Central memory CD8-positive, alpha-beta T cell (primary cell): ENCODE data around the gene UBE2Q2.
"Not testable (repeated sequence)": the region's sequence is repeated elsewhere in the genome, so short reads cannot be mapped to it uniquely, and the experiment has no call there.

ENCODE experiments used
- ATAC-seq: fragments of 150-1000 bp; cut with Tn5 transposase; replicated peaks from 2 replicates; pipeline ENCODE4 v1.10.0; 2022; ENCODE audit warnings: mild to moderate bottlenecking, moderate FRiP score, moderate number of reproducible peaks; ENCODE audit not compliant: poor library complexity, severe bottlenecking; ENCODE audit errors: extremely low read depth
- DNase-seq, 2 donors: peaks; one replicate each; pipeline ENCODE4 v3.0.0; 2021; ENCODE audit warnings: low spot score in 2 of 2
- H3K27ac Mint-ChIP-seq: one replicate; pipeline ENCODE4 v1.8.0; 2022; ENCODE audit warnings: low read depth, mild to moderate bottlenecking, moderate library complexity, mixed read lengths
- H3K27me3 Mint-ChIP-seq: one replicate; pipeline ENCODE4 v1.8.0; 2022; ENCODE audit warnings: mixed read lengths
- H3K36me3 Mint-ChIP-seq: one replicate; pipeline ENCODE4 v1.8.0; 2022; ENCODE audit warnings: mild to moderate bottlenecking, moderate library complexity, mixed read lengths; ENCODE audit not compliant: insufficient read depth
- H3K4me1 Mint-ChIP-seq: one replicate; pipeline ENCODE4 v1.8.0; 2022; ENCODE audit warnings: mixed read lengths
- H3K4me3 Mint-ChIP-seq: one replicate; pipeline ENCODE4 v1.8.0; 2022; ENCODE audit warnings: mild to moderate bottlenecking, moderate library complexity, mixed read lengths
- H3K9me3 Mint-ChIP-seq: one replicate; pipeline ENCODE4 v1.8.0; 2022; ENCODE audit warnings: mixed read lengths

The UBE2Q2 gene

DNA sequence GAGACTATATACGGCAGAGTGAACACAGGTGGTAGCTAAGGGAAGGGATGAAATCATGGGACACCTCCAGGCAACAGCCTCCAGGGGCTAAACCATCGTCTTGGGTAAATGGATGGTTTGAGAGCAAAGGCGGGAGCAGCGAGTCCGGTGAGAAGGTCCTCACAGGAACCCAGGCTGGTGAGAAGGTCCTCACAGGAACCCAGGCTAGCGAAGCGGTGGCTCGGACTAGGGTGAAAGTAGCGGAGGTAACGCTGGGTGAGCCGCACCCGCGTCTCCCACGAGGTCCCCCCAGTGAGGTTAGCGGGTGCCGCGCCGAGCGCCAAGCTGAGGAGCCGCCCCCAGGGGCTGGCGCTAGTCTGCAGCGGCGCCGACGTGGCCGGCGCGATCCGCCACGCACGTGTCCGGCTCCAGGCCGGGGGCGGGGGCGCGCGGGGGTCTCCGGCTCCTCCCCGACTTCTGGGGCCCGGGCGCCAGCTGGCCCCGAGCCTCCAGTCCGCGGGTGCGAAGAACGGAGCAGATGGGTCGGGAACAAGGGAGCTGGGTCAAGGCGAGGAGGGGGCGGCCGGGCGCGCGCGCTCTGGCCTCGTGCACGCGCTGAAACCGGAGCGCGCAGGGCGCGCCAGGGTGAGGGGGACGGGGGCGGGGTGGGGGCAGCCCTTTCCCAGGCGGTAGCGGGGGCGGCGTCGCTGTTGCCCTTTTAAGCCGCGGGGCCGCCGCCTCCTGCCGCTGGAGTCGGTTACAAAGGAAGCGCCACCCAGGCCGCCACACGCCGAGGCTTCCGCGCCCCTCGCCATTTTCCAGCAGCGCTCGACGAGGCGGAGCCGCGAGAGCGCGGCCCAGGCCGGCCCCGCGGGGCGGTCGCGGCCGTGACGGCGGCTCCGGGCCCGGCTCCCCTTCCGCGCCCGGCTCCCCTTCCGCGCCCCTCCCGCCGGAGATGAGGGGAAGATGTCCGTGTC, at the start of gene UBE2Q2:
UBE2Q2 (plus strand) TSS at position 726 of the 956 bp plus-strand sequence; CDS start at position 946, 220 bp downstream.
- Mint-ChIP-seq H3K4me3 (peak within 1 kb of the TSS; percentile 83), H3K36me3 (peaks cover 9% of the 10 kb centered on the region), H3K27me3 (no peaks in the 10 kb centered on the region), H3K27ac (peak within 1 kb of the TSS; percentile 67), H3K4me1 (peaks cover 36% of the 10 kb centered on the region), H3K9me3 (no peaks in the 10 kb centered on the region)
- peak; percentile 66 for ATAC-seq
- peak; percentile 41 to 44 for DNase-seq

DNA sequence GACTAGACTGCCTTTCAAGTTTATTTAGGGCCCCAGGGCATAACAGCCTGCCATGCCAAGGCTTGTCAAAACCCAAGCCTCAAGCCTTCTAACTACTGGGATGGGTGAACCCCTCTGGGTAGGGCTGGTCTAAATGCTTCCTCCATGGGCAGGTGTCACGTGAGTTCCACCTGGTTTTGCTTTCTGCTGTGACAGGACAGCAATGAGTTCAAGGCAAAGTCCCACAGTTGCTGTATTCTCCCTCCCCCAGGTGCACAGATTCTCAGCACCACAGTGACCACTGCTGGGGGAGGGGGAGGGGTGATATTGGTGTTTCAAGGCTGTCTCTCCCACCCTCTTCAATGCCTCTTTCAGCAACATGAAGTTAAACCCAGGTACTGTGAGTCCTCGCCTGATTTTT, 46.9 kb upstream of the UBE2Q2 start:
- no peaks in the 10 kb centered on the region for H3K36me3 Mint-ChIP-seq
- peaks cover 88% of the 10 kb centered on the region for H3K27me3 Mint-ChIP-seq
- no peak overlapping the region for H3K27ac Mint-ChIP-seq
- no peak overlapping the region for H3K4me3 Mint-ChIP-seq
- no peak for DNase-seq
- H3K9me3 Mint-ChIP-seq = no peaks in the 10 kb centered on the region
- no peak for ATAC-seq
- peaks cover 2% of the 10 kb centered on the region for H3K4me1 Mint-ChIP-seq

DNA sequence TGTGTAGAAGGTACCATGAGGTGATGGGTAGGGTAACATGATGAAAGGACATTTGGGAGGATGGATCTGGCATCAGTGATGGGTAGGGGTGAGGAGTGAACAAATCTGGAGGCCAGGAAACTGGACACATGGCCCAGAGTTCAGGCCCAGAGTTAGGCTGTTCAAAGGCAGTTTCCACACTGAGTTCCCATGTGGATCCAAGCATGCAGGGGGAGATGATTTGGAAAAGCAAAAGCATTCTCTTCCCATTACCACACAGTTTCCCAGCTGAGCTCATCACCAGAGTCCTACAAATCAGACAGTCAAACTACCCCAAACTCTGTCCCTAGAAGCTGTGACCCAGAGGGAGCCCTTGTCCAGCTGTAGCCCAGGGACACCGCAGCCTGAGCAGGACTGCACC, 46.1 kb upstream of the UBE2Q2 start:
- Mint-ChIP-seq H3K4me1 (peaks cover 10% of the 10 kb centered on the region), H3K27me3 (peaks cover 88% of the 10 kb centered on the region)
- not testable (repeated sequence) for DNase-seq, ATAC-seq, H3K4me3 Mint-ChIP-seq, H3K36me3 Mint-ChIP-seq, H3K27ac Mint-ChIP-seq, H3K9me3 Mint-ChIP-seq

- ATAC-seq = no peak
- H3K4me1 Mint-ChIP-seq = peaks cover 11% of the 10 kb centered on the region
- H3K4me3 Mint-ChIP-seq = no peak overlapping the region
- DNase-seq = no peak
- peaks cover 68% of the 10 kb centered on the region for H3K27me3 Mint-ChIP-seq
- H3K27ac Mint-ChIP-seq = no peak overlapping the region
- H3K36me3 Mint-ChIP-seq = no peaks in the 10 kb centered on the region
- H3K9me3 Mint-ChIP-seq = no peaks in the 10 kb centered on the region
Measured at GRCh38 chr15:75799190-75799589, 44.1 kb upstream of the UBE2Q2 start.

GRCh38 chr15:75800409-75800808, 42.8 kb upstream of the UBE2Q2 start:
- H3K27me3 Mint-ChIP-seq = peaks cover 58% of the 10 kb centered on the region
- H3K4me3 Mint-ChIP-seq, H3K36me3 Mint-ChIP-seq, H3K9me3 Mint-ChIP-seq, DNase-seq, H3K27ac Mint-ChIP-seq, ATAC-seq: not testable (repeated sequence)
- H3K4me1 Mint-ChIP-seq = peaks cover 11% of the 10 kb centered on the region

- no peak overlapping the region for H3K27ac Mint-ChIP-seq
- H3K4me3 Mint-ChIP-seq = no peak overlapping the region
- no peaks in the 10 kb centered on the region for H3K36me3 Mint-ChIP-seq
- peaks cover 11% of the 10 kb centered on the region for H3K4me1 Mint-ChIP-seq
- H3K27me3 Mint-ChIP-seq = peaks cover 64% of the 10 kb centered on the region
- ATAC-seq (peak; percentile 96), DNase-seq (peak; percentile 56 to 66)
- no peaks in the 10 kb centered on the region for H3K9me3 Mint-ChIP-seq
Measured at GRCh38 chr15:75801859-75802593, 41.2 kb upstream of the UBE2Q2 start.

GRCh38 chr15:75807486-75807885, 35.8 kb upstream of the UBE2Q2 start:
- H3K9me3 Mint-ChIP-seq = not testable (repeated sequence)

DNA sequence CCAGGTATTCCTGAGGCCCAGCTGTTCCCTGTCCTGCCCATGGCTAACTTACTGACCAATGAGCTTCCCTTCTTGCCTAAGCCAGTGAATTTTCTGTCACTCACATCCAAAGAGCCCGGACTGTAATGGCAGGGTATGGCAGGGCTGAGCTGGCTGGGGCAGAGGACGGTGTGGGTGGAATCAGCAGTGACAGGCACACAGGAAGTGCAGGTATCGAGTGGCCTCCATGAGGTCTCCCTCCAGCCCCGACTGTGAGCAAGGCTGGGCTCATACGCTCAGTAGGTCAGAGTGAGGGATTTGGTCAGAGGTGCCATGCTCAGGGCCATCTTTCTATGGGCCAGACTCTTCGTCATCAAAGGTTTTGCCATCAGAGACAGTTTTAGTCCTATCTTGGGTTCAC, 35.2 kb upstream of the UBE2Q2 start:
- not testable (repeated sequence) for H3K9me3 Mint-ChIP-seq, H3K36me3 Mint-ChIP-seq, H3K4me1 Mint-ChIP-seq, DNase-seq, H3K27ac Mint-ChIP-seq, H3K4me3 Mint-ChIP-seq, ATAC-seq
- H3K27me3 Mint-ChIP-seq = peaks cover 13% of the 10 kb centered on the region

More at GRCh38 chr15:75807486-75807885, 35.8 kb upstream of the UBE2Q2 start:
- not testable (repeated sequence) for DNase-seq, H3K36me3 Mint-ChIP-seq, H3K27ac Mint-ChIP-seq, H3K4me1 Mint-ChIP-seq, ATAC-seq, H3K4me3 Mint-ChIP-seq
- H3K27me3 Mint-ChIP-seq = peaks cover 13% of the 10 kb centered on the region

- DNase-seq (no peak), ATAC-seq (no peak)
- Mint-ChIP-seq H3K4me3 (no peak overlapping the region), H3K9me3 (no peaks in the 10 kb centered on the region), H3K27me3 (peaks cover 13% of the 10 kb centered on the region), H3K27ac (no peak overlapping the region), H3K4me1 (no peaks in the 10 kb centered on the region), H3K36me3 (no peaks in the 10 kb centered on the region)
Measured at GRCh38 chr15:75808563-75808962, 34.7 kb upstream of the UBE2Q2 start.

DNA sequence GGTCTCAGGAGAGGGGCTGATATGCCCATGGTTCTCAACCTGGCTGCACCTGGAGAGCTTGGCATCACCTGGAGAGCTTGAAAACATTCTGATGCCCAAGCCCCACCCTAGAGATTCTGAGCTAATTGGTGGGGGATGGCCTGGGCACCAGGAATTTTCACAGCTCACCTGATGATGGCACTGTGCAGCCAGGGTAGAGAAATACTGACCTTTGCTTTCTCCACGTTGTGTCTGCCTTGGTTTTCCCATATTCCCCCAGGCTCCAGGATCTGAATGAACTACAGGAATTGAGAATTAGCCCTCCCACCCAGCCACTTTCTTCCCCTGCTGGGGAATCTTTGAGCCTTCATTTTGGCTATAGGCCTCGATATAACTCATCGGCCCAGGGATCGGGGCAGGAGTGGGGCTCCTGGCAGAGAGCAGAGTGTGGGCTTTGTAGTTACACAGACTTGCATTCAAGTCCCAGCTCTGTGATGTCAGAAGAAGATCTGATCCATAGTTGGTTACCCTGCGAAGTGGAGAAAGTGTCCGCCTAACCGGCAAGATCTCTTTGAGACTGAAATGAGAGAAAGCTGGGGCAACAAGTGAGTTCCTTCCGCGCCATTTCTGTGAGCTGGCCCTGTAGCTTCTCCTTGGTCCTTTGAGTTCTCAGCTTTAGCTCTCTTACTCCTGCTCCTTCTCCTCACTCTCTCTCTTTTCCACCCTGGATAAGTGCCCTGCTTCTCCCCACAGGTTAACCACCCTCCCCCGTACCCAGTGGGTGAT, 33.1 kb upstream of the UBE2Q2 start:
- H3K4me3 Mint-ChIP-seq = no peak overlapping the region

DNA sequence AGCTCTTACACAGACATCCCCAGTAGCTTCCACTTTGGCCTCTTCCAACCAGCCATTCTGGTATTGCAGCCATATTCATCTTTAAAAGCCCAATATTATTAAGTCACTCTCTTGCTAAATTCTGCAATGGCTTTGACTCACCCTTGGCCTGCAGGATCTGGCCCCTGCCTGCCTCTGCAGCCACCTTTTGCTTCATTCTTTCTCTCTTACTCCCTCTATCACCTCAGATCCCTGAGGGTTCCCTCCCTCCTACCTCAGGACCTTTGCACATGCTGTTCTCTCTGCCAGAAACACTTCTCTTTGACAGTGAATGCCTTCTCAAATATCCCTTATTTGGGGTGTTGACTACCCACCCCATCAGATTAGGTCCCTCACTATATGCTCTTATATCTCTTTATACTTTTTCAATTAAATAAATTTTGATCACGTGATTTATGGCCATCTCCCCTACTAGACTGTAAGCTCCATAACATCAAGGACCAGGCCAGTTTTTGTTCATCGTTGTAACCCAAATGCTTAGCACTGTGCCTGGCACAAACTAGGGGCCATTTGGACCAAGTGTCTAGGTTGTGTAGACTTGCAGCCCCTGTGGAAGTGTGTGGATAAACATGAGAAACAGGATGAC, 32.3 kb upstream of the UBE2Q2 start:
- Mint-ChIP-seq H3K9me3 (no peaks in the 10 kb centered on the region), H3K27ac (no peak overlapping the region), H3K36me3 (no peaks in the 10 kb centered on the region), H3K27me3 (peaks cover 9% of the 10 kb centered on the region), H3K4me3 (no peak overlapping the region), H3K4me1 (no peaks in the 10 kb centered on the region)
- ATAC-seq = no peak
- no peak for DNase-seq

More for the DNA sequence above, 33.1 kb upstream of the UBE2Q2 start:
- ATAC-seq (no peak), DNase-seq (no peak)
- Mint-ChIP-seq H3K36me3 (no peaks in the 10 kb centered on the region), H3K27me3 (peaks cover 13% of the 10 kb centered on the region), H3K27ac (no peak overlapping the region), H3K4me1 (no peaks in the 10 kb centered on the region), H3K9me3 (no peaks in the 10 kb centered on the region)

GRCh38 chr15:75811626-75812025, 31.6 kb upstream of the UBE2Q2 start:
- Mint-ChIP-seq H3K27me3 (peaks cover 3% of the 10 kb centered on the region), H3K4me3 (no peak overlapping the region), H3K27ac (no peak overlapping the region), H3K4me1 (no peaks in the 10 kb centered on the region), H3K36me3 (no peaks in the 10 kb centered on the region), H3K9me3 (no peaks in the 10 kb centered on the region)
- no peak for DNase-seq
- ATAC-seq = no peak
